ENCODE results near the gene ZC3H7A. TPM values are rescaled to one million over a fixed set of nuclear protein-coding genes. Genes with fewer than 3 reads are reported as not detected.
A peak's percentile ranks its signal among the peaks of the same experiment; 100 is the strongest.

Gene ZC3H7A
- total and polyA plus RNA-seq, 9 of the 15 experiments (the other 6 are each of a cell fraction or from before 2014, with no cell fraction given), result 19.8 to 49.1 (median 28.2) TPM

- TF ChIP-seq, protein P1, sequence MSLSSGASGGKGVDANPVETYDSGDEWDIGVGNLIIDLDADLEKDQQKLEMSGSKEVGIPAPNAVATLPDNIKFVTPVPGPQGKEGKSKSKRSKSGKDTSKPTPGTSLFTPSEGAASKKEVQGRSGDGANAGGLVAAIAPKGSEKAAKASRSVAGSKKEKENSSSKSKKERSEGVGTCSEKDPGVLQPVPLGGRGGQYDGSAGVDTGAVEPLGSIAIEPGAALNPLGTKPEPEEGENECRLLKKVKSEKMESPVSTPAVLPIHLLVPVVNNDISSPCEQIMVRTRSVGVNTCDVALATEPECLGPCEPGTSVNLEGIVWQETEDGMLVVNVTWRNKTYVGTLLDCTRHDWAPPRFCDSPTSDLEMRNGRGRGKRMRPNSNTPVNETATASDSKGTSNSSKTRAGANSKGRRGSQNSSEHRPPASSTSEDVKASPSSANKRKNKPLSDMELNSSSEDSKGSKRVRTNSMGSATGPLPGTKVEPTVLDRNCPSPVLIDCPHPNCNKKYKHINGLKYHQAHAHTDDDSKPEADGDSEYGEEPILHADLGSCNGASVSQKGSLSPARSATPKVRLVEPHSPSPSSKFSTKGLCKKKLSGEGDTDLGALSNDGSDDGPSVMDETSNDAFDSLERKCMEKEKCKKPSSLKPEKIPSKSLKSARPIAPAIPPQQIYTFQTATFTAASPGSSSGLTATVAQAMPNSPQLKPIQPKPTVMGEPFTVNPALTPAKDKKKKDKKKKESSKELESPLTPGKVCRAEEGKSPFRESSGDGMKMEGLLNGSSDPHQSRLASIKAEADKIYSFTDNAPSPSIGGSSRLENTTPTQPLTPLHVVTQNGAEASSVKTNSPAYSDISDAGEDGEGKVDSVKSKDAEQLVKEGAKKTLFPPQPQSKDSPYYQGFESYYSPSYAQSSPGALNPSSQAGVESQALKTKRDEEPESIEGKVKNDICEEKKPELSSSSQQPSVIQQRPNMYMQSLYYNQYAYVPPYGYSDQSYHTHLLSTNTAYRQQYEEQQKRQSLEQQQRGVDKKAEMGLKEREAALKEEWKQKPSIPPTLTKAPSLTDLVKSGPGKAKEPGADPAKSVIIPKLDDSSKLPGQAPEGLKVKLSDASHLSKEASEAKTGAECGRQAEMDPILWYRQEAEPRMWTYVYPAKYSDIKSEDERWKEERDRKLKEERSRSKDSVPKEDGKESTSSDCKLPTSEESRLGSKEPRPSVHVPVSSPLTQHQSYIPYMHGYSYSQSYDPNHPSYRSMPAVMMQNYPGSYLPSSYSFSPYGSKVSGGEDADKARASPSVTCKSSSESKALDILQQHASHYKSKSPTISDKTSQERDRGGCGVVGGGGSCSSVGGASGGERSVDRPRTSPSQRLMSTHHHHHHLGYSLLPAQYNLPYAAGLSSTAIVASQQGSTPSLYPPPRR (CRISPR knock-in tag; IDR thresholded peaks at IDR 0.05; ENCODE audit: borderline replicate concordance), result no peak
- TF ChIP-seq ARID3B (CRISPR knock-in tag; IDR thresholded peaks at IDR 0.05; ENCODE audit: borderline replicate concordance), result no peak
- TF ChIP-seq ZNF263 (CRISPR knock-in tag; IDR thresholded peaks at IDR 0.05; ENCODE audit: borderline replicate concordance), result no peak
- TF ChIP-seq XRCC5 (IDR thresholded peaks at IDR 0.05; ENCODE audit: low read depth, low read length), result no peak
- TF ChIP-seq, protein P2, sequence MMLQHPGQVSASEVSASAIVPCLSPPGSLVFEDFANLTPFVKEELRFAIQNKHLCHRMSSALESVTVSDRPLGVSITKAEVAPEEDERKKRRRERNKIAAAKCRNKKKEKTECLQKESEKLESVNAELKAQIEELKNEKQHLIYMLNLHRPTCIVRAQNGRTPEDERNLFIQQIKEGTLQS (IDR thresholded peaks at IDR 0.05), result no peak
- TF ChIP-seq, protein P2 (CRISPR knock-in tag; conservative IDR thresholded peaks at IDR 0.05), result no peak
- TF ChIP-seq RAD21 (CRISPR knock-in tag; conservative IDR thresholded peaks at IDR 0.05 in 1 of 2, IDR thresholded peaks at IDR 0.05 in 1 of 2), result no peak
- TF ChIP-seq SRSF3 (IDR thresholded peaks at IDR 0.05; ENCODE audit: insufficient read depth, low read length), result no peak
- TF ChIP-seq ZNF324 (CRISPR knock-in tag; IDR thresholded peaks at IDR 0.05), result no peak
- no peak for TF ChIP-seq ZNF3 (CRISPR knock-in tag; IDR thresholded peaks at IDR 0.05)
- TF ChIP-seq, protein P3, sequence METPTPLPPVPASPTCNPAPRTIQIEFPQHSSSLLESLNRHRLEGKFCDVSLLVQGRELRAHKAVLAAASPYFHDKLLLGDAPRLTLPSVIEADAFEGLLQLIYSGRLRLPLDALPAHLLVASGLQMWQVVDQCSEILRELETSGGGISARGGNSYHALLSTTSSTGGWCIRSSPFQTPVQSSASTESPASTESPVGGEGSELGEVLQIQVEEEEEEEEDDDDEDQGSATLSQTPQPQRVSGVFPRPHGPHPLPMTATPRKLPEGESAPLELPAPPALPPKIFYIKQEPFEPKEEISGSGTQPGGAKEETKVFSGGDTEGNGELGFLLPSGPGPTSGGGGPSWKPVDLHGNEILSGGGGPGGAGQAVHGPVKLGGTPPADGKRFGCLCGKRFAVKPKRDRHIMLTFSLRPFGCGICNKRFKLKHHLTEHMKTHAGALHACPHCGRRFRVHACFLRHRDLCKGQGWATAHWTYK (CRISPR knock-in tag; IDR thresholded peaks at IDR 0.05), result peak; percentile 41
- TF ChIP-seq ZNF551 (CRISPR knock-in tag; IDR thresholded peaks at IDR 0.05), result no peak
- no peak for TF ChIP-seq CBFB (CRISPR knock-in tag; IDR thresholded peaks at IDR 0.05)
- no peak for TF ChIP-seq ZNF444 (CRISPR knock-in tag; IDR thresholded peaks at IDR 0.05)
- no peak; a peak in 1 of 3 replicates for TF ChIP-seq CBX3 (IDR thresholded peaks at IDR 0.05; ENCODE audit: borderline replicate concordance in 1 of 2, low read length in 2 of 2)
- TF ChIP-seq, protein P4, sequence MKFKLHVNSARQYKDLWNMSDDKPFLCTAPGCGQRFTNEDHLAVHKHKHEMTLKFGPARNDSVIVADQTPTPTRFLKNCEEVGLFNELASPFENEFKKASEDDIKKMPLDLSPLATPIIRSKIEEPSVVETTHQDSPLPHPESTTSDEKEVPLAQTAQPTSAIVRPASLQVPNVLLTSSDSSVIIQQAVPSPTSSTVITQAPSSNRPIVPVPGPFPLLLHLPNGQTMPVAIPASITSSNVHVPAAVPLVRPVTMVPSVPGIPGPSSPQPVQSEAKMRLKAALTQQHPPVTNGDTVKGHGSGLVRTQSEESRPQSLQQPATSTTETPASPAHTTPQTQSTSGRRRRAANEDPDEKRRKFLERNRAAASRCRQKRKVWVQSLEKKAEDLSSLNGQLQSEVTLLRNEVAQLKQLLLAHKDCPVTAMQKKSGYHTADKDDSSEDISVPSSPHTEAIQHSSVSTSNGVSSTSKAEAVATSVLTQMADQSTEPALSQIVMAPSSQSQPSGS (CRISPR knock-in tag; IDR thresholded peaks at IDR 0.05), result peak; percentile 60; the same call in 1 of the 2 replicates
Observed at GRCh38 chr16:11742536-11743307, 54.3 kb downstream of the ZC3H7A start, which contains the start of gene TXNDC11 (continued).
